GM12878 (cell line): ENCODE measurements around the gene GRIK5. TPM values are rescaled to one million over a fixed set of nuclear protein-coding genes. Genes with fewer than 3 reads are reported as not detected.
A peak's percentile ranks its signal among the peaks of the same experiment; 100 is the strongest.

Experiments
- BRCA1 ChIP-seq: IDR thresholded peaks from 2 replicates; pipeline ENCODE4 v1.6.1; 2011; ENCODE audit warnings: low read depth, low read length, improper control_type of control experiment
- CHD2 ChIP-seq: IDR thresholded peaks from 2 replicates; pipeline ENCODE4 v1.6.1; 2011; ENCODE audit warnings: low read depth, low read length, improper control_type of control experiment, borderline replicate concordance
- CREM ChIP-seq: IDR thresholded peaks from 2 replicates; pipeline ENCODE4 v1.6.1; 2014; ENCODE audit warnings: antibody characterized with exemption, low read depth
- FOXK2 ChIP-seq: fragments of 450-650 bp; IDR thresholded peaks from 2 replicates; pipeline ENCODE4 v1.6.1; 2017; ENCODE audit warnings: mild to moderate bottlenecking, moderate library complexity
- MTA2 ChIP-seq: fragments of 450-650 bp; IDR thresholded peaks from 2 replicates; pipeline ENCODE4 v1.6.1; 2016; ENCODE audit warnings: low read depth, mild to moderate bottlenecking, moderate library complexity
- MYC ChIP-seq: IDR thresholded peaks from 2 replicates; pipeline ENCODE4 v1.6.1; 2011; ENCODE audit warnings: mild to moderate bottlenecking, low read length, moderate library complexity, inconsistent platforms; ENCODE audit not compliant: insufficient read depth, insufficient replicate concordance, insufficient read length, severe bottlenecking
- NR2C1 ChIP-seq: fragments of 450-650 bp; IDR thresholded peaks from 2 replicates; pipeline ENCODE4 v1.6.1; 2017; ENCODE audit warnings: antibody characterized with exemption, mild to moderate bottlenecking, moderate library complexity
- POU2F2 ChIP-seq: IDR thresholded peaks from 3 replicates; pipeline ENCODE4 v1.6.1; 2011; ENCODE audit warnings: low read depth, mild to moderate bottlenecking, low read length, borderline replicate concordance
- RAD21 ChIP-seq: IDR thresholded peaks from 2 replicates; pipeline ENCODE4 v1.6.1; 2011; ENCODE audit warnings: mild to moderate bottlenecking, low read depth, low read length, moderate library complexity; ENCODE audit not compliant: insufficient read depth
- RAD51 ChIP-seq: fragments of 450-650 bp; IDR thresholded peaks from 2 replicates; pipeline ENCODE4 v1.6.1; 2016; ENCODE audit warnings: moderate library complexity, mild to moderate bottlenecking, inconsistent platforms
- RFX5 ChIP-seq: IDR thresholded peaks from 2 replicates; pipeline ENCODE4 v1.6.1; 2011; ENCODE audit warnings: low read depth, low read length, improper control_type of control experiment
- SMAD1 ChIP-seq: fragments of 450-650 bp; IDR thresholded peaks from 2 replicates; pipeline ENCODE4 v1.6.1; 2018; ENCODE audit warnings: mild to moderate bottlenecking, low read depth; ENCODE audit not compliant: partially characterized antibody
- SMARCA5 ChIP-seq: fragments of 450-650 bp; IDR thresholded peaks from 2 replicates; pipeline ENCODE4 v1.6.1; 2017; ENCODE audit warnings: mild to moderate bottlenecking
- SP1 ChIP-seq: IDR thresholded peaks from one replicate; pipeline ENCODE4 v1.6.1; 2011; ENCODE audit warnings: low read depth, low read length
- SREBF2 ChIP-seq: IDR thresholded peaks from 2 replicates; pipeline ENCODE4 v1.6.1; 2012; ENCODE audit warnings: mild to moderate bottlenecking, low read length
- STAT3 ChIP-seq: IDR thresholded peaks from 2 replicates; pipeline ENCODE4 v1.6.1; 2011; ENCODE audit warnings: low read depth, low read length, improper control_type of control experiment
- YBX1 ChIP-seq: fragments of 450-650 bp; IDR thresholded peaks from 2 replicates; pipeline ENCODE4 v1.6.1; 2016; ENCODE audit warnings: antibody characterized with exemption
- ZNF622 ChIP-seq: fragments of 450-650 bp; IDR thresholded peaks from 2 replicates; pipeline ENCODE4 v1.6.1; 2017; ENCODE audit warnings: mild to moderate bottlenecking, inconsistent platforms
- polyA plus RNA-seq, 11 experiments: library from polyadenylated mRNA; depleted of rRNA in 4 of 11; unstranded in 6 of 11; stranded (reverse) in 5 of 11; fragments of >200 nt; fragmentation: Nextera tagmentation in 4 of 11; fragmentation: Illumina TruSeq in 1 of 11; extraction: Ambion mirVana in 4 of 11; extraction: Trizol in 1 of 11; gene quantifications; 1 replicate in 1 of 11; 2 replicates in 10 of 11; pipeline versions ENCODE4 v1.2.1 to v1.2.3, GENCODE V29; 2011 to 2016; ENCODE audit warnings: inconsistent platforms in 2 of 11, missing spikeins in 2 of 11, low read depth in 1 of 11
- total RNA-seq, 4 experiments: library from RNA; depleted of rRNA in 3 of 4; stranded (reverse); fragments of >200 nt in 3 of 4; fragmentation: Illumina TruSeq in 1 of 4; extraction: Trizol in 1 of 4; gene quantifications; 2 replicates each; pipeline versions ENCODE4 v1.2.1 to v1.2.3, GENCODE V29; 2013 to 2021
- TF ChIP-seq, protein P1 (sequence below): fragments of 450-650 bp; IDR thresholded peaks from 2 replicates; pipeline ENCODE4 v1.6.1; 2018; ENCODE audit warnings: mild to moderate bottlenecking, low read depth, moderate library complexity; ENCODE audit not compliant: partially characterized antibody
- TF ChIP-seq, protein P2 (sequence below): fragments of 450-650 bp; IDR thresholded peaks from 2 replicates; pipeline ENCODE4 v1.6.1; 2016; ENCODE audit warnings: mild to moderate bottlenecking, moderate library complexity, borderline replicate concordance
- TF ChIP-seq, protein P3 (sequence below): fragments of 450-650 bp; IDR thresholded peaks from 2 replicates; pipeline ENCODE4 v1.6.1; 2017; ENCODE audit warnings: antibody characterized with exemption, mild to moderate bottlenecking, moderate library complexity
- TF ChIP-seq, protein P4 (sequence below): fragments of 150-350 bp; IDR thresholded peaks from 2 replicates; pipeline ENCODE4 v1.6.1; 2014; ENCODE audit warnings: mild to moderate bottlenecking, low read depth, low read length

Gene GRIK5
- total and polyA plus RNA-seq, 10 of the 15 experiments (the other 5 are each of a cell fraction or from before 2014, with no cell fraction given) = 0.03 to 0.23 (median 0.07) TPM; not detected in 3

DNA sequence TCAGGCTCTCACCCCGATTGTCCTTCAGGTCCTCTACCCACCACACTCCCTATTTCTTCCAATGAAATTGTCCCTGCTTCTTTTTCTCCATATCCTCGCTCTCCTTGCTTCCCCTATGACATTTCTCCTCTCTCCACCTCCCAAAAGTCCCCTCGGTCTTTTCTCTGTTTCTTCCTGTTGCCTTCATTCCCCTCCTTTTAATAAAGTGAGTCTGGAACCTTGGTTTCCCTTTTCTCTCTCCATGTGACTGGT is 5.3 kb upstream of the GRIK5 start (continued):
- TF ChIP-seq, protein P1, sequence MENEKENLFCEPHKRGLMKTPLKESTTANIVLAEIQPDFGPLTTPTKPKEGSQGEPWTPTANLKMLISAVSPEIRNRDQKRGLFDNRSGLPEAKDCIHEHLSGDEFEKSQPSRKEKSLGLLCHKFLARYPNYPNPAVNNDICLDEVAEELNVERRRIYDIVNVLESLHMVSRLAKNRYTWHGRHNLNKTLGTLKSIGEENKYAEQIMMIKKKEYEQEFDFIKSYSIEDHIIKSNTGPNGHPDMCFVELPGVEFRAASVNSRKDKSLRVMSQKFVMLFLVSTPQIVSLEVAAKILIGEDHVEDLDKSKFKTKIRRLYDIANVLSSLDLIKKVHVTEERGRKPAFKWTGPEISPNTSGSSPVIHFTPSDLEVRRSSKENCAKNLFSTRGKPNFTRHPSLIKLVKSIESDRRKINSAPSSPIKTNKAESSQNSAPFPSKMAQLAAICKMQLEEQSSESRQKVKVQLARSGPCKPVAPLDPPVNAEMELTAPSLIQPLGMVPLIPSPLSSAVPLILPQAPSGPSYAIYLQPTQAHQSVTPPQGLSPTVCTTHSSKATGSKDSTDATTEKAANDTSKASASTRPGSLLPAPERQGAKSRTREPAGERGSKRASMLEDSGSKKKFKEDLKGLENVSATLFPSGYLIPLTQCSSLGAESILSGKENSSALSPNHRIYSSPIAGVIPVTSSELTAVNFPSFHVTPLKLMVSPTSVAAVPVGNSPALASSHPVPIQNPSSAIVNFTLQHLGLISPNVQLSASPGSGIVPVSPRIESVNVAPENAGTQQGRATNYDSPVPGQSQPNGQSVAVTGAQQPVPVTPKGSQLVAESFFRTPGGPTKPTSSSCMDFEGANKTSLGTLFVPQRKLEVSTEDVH = peak; percentile 38
- TF ChIP-seq RAD51 = peak; percentile 62
- no peak for TF ChIP-seq CHD2
- TF ChIP-seq, protein P2, sequence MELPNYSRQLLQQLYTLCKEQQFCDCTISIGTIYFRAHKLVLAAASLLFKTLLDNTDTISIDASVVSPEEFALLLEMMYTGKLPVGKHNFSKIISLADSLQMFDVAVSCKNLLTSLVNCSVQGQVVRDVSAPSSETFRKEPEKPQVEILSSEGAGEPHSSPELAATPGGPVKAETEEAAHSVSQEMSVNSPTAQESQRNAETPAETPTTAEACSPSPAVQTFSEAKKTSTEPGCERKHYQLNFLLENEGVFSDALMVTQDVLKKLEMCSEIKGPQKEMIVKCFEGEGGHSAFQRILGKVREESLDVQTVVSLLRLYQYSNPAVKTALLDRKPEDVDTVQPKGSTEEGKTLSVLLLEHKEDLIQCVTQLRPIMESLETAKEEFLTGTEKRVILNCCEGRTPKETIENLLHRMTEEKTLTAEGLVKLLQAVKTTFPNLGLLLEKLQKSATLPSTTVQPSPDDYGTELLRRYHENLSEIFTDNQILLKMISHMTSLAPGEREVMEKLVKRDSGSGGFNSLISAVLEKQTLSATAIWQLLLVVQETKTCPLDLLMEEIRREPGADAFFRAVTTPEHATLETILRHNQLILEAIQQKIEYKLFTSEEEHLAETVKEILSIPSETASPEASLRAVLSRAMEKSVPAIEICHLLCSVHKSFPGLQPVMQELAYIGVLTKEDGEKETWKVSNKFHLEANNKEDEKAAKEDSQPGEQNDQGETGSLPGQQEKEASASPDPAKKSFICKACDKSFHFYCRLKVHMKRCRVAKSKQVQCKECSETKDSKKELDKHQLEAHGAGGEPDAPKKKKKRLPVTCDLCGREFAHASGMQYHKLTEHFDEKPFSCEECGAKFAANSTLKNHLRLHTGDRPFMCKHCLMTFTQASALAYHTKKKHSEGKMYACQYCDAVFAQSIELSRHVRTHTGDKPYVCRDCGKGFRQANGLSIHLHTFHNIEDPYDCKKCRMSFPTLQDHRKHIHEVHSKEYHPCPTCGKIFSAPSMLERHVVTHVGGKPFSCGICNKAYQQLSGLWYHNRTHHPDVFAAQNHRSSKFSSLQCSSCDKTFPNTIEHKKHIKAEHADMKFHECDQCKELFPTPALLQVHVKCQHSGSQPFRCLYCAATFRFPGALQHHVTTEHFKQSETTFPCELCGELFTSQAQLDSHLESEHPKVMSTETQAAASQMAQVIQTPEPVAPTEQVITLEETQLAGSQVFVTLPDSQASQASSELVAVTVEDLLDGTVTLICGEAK = 0 out of 2 replicates have a peak, but pooled peaks have one; percentile 57
- TF ChIP-seq FOXK2 = no peak
- TF ChIP-seq, protein P3, sequence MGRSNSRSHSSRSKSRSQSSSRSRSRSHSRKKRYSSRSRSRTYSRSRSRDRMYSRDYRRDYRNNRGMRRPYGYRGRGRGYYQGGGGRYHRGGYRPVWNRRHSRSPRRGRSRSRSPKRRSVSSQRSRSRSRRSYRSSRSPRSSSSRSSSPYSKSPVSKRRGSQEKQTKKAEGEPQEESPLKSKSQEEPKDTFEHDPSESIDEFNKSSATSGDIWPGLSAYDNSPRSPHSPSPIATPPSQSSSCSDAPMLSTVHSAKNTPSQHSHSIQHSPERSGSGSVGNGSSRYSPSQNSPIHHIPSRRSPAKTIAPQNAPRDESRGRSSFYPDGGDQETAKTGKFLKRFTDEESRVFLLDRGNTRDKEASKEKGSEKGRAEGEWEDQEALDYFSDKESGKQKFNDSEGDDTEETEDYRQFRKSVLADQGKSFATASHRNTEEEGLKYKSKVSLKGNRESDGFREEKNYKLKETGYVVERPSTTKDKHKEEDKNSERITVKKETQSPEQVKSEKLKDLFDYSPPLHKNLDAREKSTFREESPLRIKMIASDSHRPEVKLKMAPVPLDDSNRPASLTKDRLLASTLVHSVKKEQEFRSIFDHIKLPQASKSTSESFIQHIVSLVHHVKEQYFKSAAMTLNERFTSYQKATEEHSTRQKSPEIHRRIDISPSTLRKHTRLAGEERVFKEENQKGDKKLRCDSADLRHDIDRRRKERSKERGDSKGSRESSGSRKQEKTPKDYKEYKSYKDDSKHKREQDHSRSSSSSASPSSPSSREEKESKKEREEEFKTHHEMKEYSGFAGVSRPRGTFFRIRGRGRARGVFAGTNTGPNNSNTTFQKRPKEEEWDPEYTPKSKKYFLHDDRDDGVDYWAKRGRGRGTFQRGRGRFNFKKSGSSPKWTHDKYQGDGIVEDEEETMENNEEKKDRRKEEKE = no peak
- no peak for TF ChIP-seq NR2C1
- no peak for TF ChIP-seq SREBF2
- TF ChIP-seq YBX1 = no peak
- TF ChIP-seq STAT3 = no peak
- no peak for TF ChIP-seq MTA2
- TF ChIP-seq ZNF622 = no peak
- TF ChIP-seq SMARCA5 = no peak
- no peak for TF ChIP-seq BRCA1
- no peak for TF ChIP-seq POU2F2
- TF ChIP-seq MYC = no peak
- TF ChIP-seq RAD21 = no peak
- TF ChIP-seq, protein P4, sequence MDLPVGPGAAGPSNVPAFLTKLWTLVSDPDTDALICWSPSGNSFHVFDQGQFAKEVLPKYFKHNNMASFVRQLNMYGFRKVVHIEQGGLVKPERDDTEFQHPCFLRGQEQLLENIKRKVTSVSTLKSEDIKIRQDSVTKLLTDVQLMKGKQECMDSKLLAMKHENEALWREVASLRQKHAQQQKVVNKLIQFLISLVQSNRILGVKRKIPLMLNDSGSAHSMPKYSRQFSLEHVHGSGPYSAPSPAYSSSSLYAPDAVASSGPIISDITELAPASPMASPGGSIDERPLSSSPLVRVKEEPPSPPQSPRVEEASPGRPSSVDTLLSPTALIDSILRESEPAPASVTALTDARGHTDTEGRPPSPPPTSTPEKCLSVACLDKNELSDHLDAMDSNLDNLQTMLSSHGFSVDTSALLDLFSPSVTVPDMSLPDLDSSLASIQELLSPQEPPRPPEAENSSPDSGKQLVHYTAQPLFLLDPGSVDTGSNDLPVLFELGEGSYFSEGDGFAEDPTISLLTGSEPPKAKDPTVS = no peak
- no peak for TF ChIP-seq CREM
- TF ChIP-seq SMAD1 = no peak
- TF ChIP-seq SP1 = no peak
- no peak for TF ChIP-seq RFX5
